Esophagus muscularis mucosa (tissue), 4 donors: ENCODE measurements around the gene PCDH20.

Experiments used
- CTCF ChIP-seq, 3 experiments: fragments of 200-600 bp in 2 of 3; fragments of 450-650 bp in 1 of 3; sonication (generic) in 2 of 3; IDR thresholded peaks; one replicate each; pipeline ENCODE4 v1.5.1; 2017 to 2019; ENCODE audit warnings: antibody characterized with exemption in 3 of 3, mild to moderate bottlenecking in 2 of 3, moderate library complexity in 1 of 3
- EP300 ChIP-seq: sonication (generic); formaldehyde crosslinking; IDR thresholded peaks from one replicate; pipeline ENCODE4 v1.6.1; 2017; ENCODE audit warnings: antibody characterized with exemption
- POLR2A ChIP-seq: fragments of 450-650 bp; IDR thresholded peaks from one replicate; pipeline ENCODE4 v1.6.1; 2017; ENCODE audit warnings: antibody characterized with exemption, moderate library complexity, mild to moderate bottlenecking, low read depth
- POLR2AphosphoS5 ChIP-seq, 2 donors: sonication (generic); formaldehyde crosslinking; IDR thresholded peaks; one replicate each; pipeline ENCODE4 v1.6.1; 2017; ENCODE audit warnings: antibody characterized with exemption in 2 of 2

GRCh38 chr13:61383111-61383510, 32.5 kb downstream of the PCDH20 start:
- TF ChIP-seq CTCF (IDR thresholded peaks at IDR 0.05), result no peak
- no peak for TF ChIP-seq POLR2AphosphoS5 (IDR thresholded peaks at IDR 0.05)
- TF ChIP-seq EP300, result no peak
- no peak for TF ChIP-seq POLR2A
